SU-DHL-6 (cell line): ENCODE measurements around the gene NPFFR2.

Experiments
- H2AFZ ChIP-seq: fragments of 200-600 bp; sonication (generic); 2 replicates; pipeline ENCODE4 v1.6.1; 2014; ENCODE audit warnings: low read depth, mild to moderate bottlenecking, moderate library complexity, mixed read lengths, antibody characterized with exemption, low read length; ENCODE audit not compliant: severe bottlenecking
- H3F3A ChIP-seq: fragments of 200-600 bp; shearing (Covaris generic); 2 replicates; pipeline ENCODE4 v1.6.0; 2016; ENCODE audit warnings: antibody characterized with exemption, mild to moderate bottlenecking; ENCODE audit not compliant: insufficient read depth
- H3K27ac ChIP-seq: fragments of 200-600 bp; sonication (generic); 2 replicates; pipeline ENCODE4 v1.5.1; 2016; ENCODE audit warnings: low read depth, mild to moderate bottlenecking, low read length, moderate library complexity, mixed read lengths
- H3K27me3 ChIP-seq: fragments of 200-600 bp; sonication (generic), shearing (Covaris generic); 2 replicates; pipeline ENCODE4 v1.6.0; 2014; ENCODE audit warnings: mild to moderate bottlenecking, low read length
- H3K36me3 ChIP-seq: fragments of 200-600 bp; sonication (generic); 2 replicates; pipeline ENCODE4 v1.6.1; 2014; ENCODE audit warnings: mild to moderate bottlenecking, low read length, mixed read lengths
- H3K4me2 ChIP-seq: fragments of 300-600, 200-600 bp; shearing (Covaris generic), sonication (generic); 2 replicates; pipeline ENCODE4 v1.6.0; 2014; ENCODE audit warnings: low read length, low read depth, mild to moderate bottlenecking; ENCODE audit not compliant: poor library complexity, severe bottlenecking
- H3K4me3 ChIP-seq: fragments of 200-600 bp; sonication (generic); 2 replicates; pipeline ENCODE4 v1.5.1; 2014; ENCODE audit warnings: antibody characterized with exemption, low read length, mild to moderate bottlenecking, mixed read lengths; ENCODE audit not compliant: insufficient read depth, poor library complexity, severe bottlenecking
- H3K79me2 ChIP-seq: fragments of 200-600 bp; sonication (generic); 2 replicates; pipeline ENCODE4 v1.6.1; 2014; ENCODE audit warnings: mild to moderate bottlenecking, low read length, moderate library complexity; ENCODE audit not compliant: insufficient read depth
- H3K9ac ChIP-seq: fragments of 200-600 bp; sonication (generic); 2 replicates; pipeline ENCODE4 v1.7.0; 2014; ENCODE audit warnings: mild to moderate bottlenecking, low read length
- H3K9me2 ChIP-seq: fragments of 200-600 bp; sonication (generic); replicated peaks from 2 replicates; pipeline ENCODE4 v1.6.1; 2014; ENCODE audit warnings: low read length; ENCODE audit not compliant: insufficient read depth
- H3K9me3 ChIP-seq: fragments of 200-600 bp; sonication (generic); 2 replicates; pipeline ENCODE4 v1.6.1; 2014; ENCODE audit warnings: low read length, mixed read lengths; ENCODE audit not compliant: insufficient read depth
- H4K20me1 ChIP-seq: fragments of 200-600 bp; sonication (generic); 2 replicates; pipeline ENCODE4 v1.6.1; 2014; ENCODE audit warnings: low read depth, mild to moderate bottlenecking, antibody characterized with exemption, low read length, moderate library complexity, mixed read lengths
- CTCF ChIP-seq: fragments of 200-600 bp; sonication (generic); IDR thresholded peaks from one replicate; pipeline ENCODE4 v1.5.1; 2017; ENCODE audit warnings: antibody characterized with exemption, mild to moderate bottlenecking, low read length, moderate library complexity; ENCODE audit not compliant: insufficient read depth, poor library complexity, severe bottlenecking
- EZH2phosphoT487 ChIP-seq: fragments of 200-600 bp; sonication (generic), shearing (Covaris generic); conservative IDR thresholded peaks from 2 replicates; pipeline ENCODE4 v1.6.1; 2018; ENCODE audit warnings: mild to moderate bottlenecking, antibody characterized with exemption, low read length, moderate library complexity, mixed read lengths

Gene NPFFR2

DNA sequence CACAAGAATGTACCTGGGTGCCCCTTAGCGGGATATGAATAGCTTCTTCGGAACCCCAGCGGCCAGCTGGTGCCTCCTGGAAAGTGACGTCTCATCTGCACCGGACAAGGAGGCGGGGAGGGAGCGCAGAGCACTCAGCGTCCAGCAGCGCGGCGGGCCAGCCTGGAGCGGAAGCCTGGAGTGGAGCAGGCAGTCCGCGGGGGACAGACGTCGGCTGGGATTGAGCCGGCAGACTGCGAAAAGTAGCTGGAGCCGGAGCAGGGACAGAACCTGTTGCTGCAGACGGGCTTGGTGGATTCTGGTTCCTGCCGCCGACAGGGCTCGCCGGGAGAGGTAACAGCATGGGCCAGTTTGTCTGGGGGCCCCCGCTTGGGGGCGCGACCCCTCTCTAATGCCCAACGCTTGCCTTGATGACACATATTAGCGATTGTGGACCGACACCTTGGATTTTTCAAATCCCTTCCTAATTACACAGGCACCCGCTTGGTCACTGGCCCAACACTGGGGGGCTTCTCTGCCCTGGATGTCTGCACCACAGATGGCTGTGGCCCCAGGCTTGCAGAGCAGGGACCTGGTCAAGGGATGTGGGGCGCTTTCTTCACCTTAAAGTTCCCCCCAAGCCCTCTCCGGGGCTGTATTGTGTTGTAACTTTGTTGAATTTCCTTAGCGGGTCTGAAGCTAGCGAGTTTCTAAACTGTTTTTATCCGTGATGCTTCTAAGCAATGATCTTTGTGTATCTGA, at the start of gene NPFFR2:
Gene NPFFR2 (plus strand): TSS at position 133 of the 741 bp plus-strand sequence. CDS start 96,592 bp downstream, outside the sequence.
- Histone ChIP-seq H3K27me3 (no peaks in the 10 kb centered on the region), H3F3A (no peaks in the 10 kb centered on the region), H3K9ac (no peak within 1 kb of the TSS), H3K9me3 (no peaks in the 10 kb centered on the region), H4K20me1 (no peaks in the 10 kb centered on the region), H3K4me2 (no peak within 1 kb of the TSS), H3K9me2 (no peaks in the 10 kb centered on the region), H3K27ac (no peak within 1 kb of the TSS), H3K4me3 (no peak within 1 kb of the TSS), H3K36me3 (no peaks in the 10 kb centered on the region), H3K79me2 (no peaks in the 10 kb centered on the region), H2AFZ (no peak within 1 kb of the TSS)
- TF ChIP-seq CTCF = no peak
- no peak for TF ChIP-seq EZH2phosphoT487

- no peaks in the 10 kb centered on the region for H3F3A ChIP-seq
- no peak for TF ChIP-seq CTCF
- no peaks in the 10 kb centered on the region for H3K79me2 ChIP-seq
- no peaks in the 10 kb centered on the region for H3K9me3 ChIP-seq
- no peaks in the 10 kb centered on the region for H4K20me1 ChIP-seq
- no peaks in the 10 kb centered on the region for H3K36me3 ChIP-seq
- no peak overlapping the region for H3K4me2 ChIP-seq
- H3K9me2 ChIP-seq = no peaks in the 10 kb centered on the region
- H3K9ac ChIP-seq = no peak overlapping the region
- no peak overlapping the region for H3K27ac ChIP-seq
- H3K4me3 ChIP-seq = no peak overlapping the region
- no peak overlapping the region for H2AFZ ChIP-seq
- no peaks in the 10 kb centered on the region for H3K27me3 ChIP-seq
Observed at GRCh38 chr4:71992571-71993312, 39.1 kb upstream of the NPFFR2 start.

- Histone ChIP-seq H3F3A (no peaks in the 10 kb centered on the region), H3K9ac (no peak overlapping the region), H3K79me2 (no peaks in the 10 kb centered on the region), H3K9me3 (no peaks in the 10 kb centered on the region), H3K4me3 (no peak overlapping the region), H3K9me2 (no peaks in the 10 kb centered on the region), H2AFZ (no peak overlapping the region), H3K27me3 (no peaks in the 10 kb centered on the region), H3K27ac (no peak overlapping the region), H3K36me3 (no peaks in the 10 kb centered on the region), H3K4me2 (no peak overlapping the region), H4K20me1 (no peaks in the 10 kb centered on the region)
- TF ChIP-seq EZH2phosphoT487 (no peak), CTCF (no peak)
Observed at GRCh38 chr4:71994559-71994958, 37.2 kb upstream of the NPFFR2 start.
